ENCODE results near the gene FGD3.
"Not testable (repeated sequence)": the region's sequence is repeated elsewhere in the genome, so short reads cannot be mapped to it uniquely, and the experiment has no call there.

DNA sequence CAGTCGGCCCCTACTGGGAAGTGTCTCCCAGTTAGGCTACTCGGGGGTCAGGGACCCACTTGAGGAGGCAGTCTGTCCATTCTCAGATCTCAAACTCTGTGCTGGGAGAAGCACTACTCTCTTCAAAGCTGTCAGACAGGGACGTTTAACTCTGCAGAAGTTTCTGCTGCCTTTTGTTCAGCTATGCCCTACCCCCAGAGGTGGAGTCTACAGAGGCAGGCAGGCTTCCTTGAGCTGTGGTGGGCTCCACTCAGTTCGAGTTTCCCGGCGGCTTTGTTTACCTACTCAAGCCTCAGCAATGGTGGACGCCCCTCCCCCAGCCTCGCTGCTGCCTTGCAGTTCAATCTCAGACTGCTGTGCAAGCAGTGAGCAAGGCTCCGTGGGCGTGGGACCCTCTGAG is 51.5 kb downstream of the FGD3 start:
- not testable (repeated sequence) for TF ChIP-seq POLR2A (IDR thresholded peaks at IDR 0.05); POLR2AphosphoS5 (IDR thresholded peaks at IDR 0.05; ENCODE audit: insufficient read depth in 1 of 2, low read depth in 1 of 2)
- TF ChIP-seq, protein P1, sequence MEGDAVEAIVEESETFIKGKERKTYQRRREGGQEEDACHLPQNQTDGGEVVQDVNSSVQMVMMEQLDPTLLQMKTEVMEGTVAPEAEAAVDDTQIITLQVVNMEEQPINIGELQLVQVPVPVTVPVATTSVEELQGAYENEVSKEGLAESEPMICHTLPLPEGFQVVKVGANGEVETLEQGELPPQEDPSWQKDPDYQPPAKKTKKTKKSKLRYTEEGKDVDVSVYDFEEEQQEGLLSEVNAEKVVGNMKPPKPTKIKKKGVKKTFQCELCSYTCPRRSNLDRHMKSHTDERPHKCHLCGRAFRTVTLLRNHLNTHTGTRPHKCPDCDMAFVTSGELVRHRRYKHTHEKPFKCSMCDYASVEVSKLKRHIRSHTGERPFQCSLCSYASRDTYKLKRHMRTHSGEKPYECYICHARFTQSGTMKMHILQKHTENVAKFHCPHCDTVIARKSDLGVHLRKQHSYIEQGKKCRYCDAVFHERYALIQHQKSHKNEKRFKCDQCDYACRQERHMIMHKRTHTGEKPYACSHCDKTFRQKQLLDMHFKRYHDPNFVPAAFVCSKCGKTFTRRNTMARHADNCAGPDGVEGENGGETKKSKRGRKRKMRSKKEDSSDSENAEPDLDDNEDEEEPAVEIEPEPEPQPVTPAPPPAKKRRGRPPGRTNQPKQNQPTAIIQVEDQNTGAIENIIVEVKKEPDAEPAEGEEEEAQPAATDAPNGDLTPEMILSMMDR (IDR thresholded peaks at IDR 0.05), result not testable (repeated sequence)

All from vagina (tissue), 2 donors.